ENCODE data around the gene IQGAP1. TPM values are rescaled to one million over a fixed set of nuclear protein-coding genes. Genes with fewer than 3 reads are reported as not detected.
A peak's percentile ranks its signal among the peaks of the same experiment; 100 is the strongest.

Gene IQGAP1
- total RNA-seq, 1 donor from 2014 or later, result 99.1 TPM

DNA sequence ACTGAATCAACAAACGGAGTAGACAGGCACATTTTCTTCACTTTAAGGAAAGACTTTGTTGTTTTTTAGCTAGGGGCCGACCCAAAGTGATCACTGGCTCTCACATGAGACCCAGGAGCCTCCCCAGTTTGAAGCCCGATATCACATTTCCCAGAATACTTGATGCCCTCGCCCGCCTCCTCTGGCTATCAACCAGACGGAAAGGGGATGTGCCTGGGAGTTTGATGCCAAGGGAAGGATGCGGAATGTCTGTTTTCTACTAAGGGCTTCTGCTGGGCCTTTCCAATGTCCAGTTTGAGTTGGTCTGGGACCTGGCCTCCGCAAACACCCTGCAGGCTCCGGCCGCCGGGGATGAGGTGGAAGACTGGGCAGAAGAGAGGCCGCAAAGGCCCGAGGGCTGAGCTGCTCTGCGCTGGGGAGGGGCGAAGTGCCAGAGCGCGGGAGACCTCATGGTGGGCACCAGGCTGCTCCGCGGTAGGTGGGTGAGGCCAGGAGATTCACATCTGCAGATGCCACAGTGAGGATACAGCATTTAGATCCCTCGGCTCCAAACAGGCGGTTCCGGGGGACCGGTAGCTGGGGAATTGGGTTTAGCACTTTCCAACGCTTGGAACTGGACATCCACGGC, 36.4 kb upstream of the IQGAP1 start:
- Histone ChIP-seq H3K4me3 (peak overlapping the region; percentile 59 to 94), H3K27me3 (no peaks in the 10 kb centered on the region), H3K36me3 (no peaks in the 10 kb centered on the region), H3K9me3 (no peaks in the 10 kb centered on the region), H3K4me1 (no peaks in the 10 kb centered on the region), H3K27ac (no peak overlapping the region)
- no peak for DNase-seq (ENCODE audit: low spot score in 2 of 2)
- TF ChIP-seq, protein P1, sequence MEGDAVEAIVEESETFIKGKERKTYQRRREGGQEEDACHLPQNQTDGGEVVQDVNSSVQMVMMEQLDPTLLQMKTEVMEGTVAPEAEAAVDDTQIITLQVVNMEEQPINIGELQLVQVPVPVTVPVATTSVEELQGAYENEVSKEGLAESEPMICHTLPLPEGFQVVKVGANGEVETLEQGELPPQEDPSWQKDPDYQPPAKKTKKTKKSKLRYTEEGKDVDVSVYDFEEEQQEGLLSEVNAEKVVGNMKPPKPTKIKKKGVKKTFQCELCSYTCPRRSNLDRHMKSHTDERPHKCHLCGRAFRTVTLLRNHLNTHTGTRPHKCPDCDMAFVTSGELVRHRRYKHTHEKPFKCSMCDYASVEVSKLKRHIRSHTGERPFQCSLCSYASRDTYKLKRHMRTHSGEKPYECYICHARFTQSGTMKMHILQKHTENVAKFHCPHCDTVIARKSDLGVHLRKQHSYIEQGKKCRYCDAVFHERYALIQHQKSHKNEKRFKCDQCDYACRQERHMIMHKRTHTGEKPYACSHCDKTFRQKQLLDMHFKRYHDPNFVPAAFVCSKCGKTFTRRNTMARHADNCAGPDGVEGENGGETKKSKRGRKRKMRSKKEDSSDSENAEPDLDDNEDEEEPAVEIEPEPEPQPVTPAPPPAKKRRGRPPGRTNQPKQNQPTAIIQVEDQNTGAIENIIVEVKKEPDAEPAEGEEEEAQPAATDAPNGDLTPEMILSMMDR (IDR thresholded peaks at IDR 0.05), result no peak
- intact Hi-C loops (cut with DNase I), result loop anchor here (1.0 to 5.0 kb wide), 3 partner anchors 31 to 51 kb away; partner anchors contain the start of gene IQGAP1

DNA sequence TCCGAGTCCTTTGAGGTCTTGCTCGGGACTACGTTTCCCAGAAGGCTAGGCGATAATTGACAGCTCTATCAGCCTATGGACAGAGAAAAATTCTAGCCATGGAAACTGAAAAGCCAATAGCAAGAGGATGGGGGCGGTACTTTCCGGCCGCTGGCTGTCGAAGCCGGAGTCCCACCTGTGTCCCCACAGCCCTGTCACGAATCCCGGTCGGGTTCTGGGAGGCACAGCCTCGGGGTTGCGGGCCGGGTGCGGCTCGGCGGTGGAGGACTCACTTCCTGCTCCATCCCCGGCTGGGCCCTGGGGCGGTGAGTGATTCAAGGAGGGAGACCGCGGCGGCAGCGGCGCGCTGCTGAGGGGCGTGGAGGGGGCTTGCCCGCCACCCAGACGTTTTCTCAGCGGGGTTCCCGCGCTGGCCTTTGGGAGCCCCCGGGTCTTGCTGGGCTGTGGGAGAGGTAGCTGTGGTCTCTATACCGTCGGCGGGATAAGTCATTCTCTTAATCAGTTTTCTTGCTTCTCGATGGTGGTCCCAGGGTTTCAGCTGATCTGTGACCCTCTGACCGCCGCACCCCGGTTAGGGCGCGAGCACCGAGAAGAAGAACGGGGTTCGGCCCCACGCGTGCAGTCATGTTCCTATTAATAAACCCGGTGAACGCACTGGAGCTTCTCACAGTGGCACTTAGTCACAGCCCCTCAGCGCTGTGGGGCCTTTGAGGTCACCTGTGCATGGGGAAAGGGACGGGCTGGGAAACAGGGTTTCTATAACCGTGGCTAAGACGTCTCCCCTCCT, 35.7 kb upstream of the IQGAP1 start, which contains the start of gene ZNF774:
Gene ZNF774, plus strand, starts transcription at position 178 of the 787 bp plus-strand sequence. CDS start 2,377 bp downstream, outside the sequence.
- H3K4me3 ChIP-seq, result peak within 1 kb of the TSS; percentile 59 to 94
- no peaks in the 10 kb centered on the region for H3K36me3 ChIP-seq
- H3K9me3 ChIP-seq, result no peaks in the 10 kb centered on the region
- peak within 1 kb of the TSS; percentile 45 to 87 for H3K27ac ChIP-seq
- DNase-seq (ENCODE audit: low spot score in 2 of 2), result peak; percentile 84 to 96
- intact Hi-C loops (cut with DNase I), result loop anchor here (1.0 to 5.0 kb wide), 3 partner anchors 31 to 50 kb away; partner anchors contain the start of gene IQGAP1
- H3K4me1 ChIP-seq, result no peaks in the 10 kb centered on the region
- H3K27me3 ChIP-seq, result no peaks in the 10 kb centered on the region
- TF ChIP-seq, protein P1 (IDR thresholded peaks at IDR 0.05), result no peak

DNA sequence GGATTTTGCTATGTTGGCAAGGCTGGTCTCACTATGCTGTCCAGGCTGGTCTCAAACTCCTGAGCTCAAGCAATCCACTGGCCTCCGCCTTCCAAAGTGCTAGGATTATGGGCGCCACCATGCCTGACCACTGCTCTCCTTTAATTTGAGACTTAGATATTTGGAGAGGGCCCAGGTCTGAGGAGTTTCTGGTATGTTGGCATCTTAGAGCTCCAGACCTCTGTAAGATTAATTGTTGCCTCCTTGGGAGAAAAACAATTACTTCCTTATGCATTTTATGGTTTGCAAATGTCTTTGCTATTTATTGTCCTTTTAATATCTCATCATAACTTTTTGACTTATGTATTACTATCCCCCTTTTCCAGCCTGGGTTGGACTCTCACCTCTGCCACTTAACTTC, 33.1 kb upstream of the IQGAP1 start:
- peaks cover under 1 to 5% of the 10 kb centered on the region in 2 donors for H3K36me3 ChIP-seq
- no peaks in the 10 kb centered on the region for H3K27me3 ChIP-seq
- H3K4me1 ChIP-seq, result no peaks in the 10 kb centered on the region
- no peaks in the 10 kb centered on the region for H3K9me3 ChIP-seq
- H3K4me3 ChIP-seq, result no peak overlapping the region
- intact Hi-C loops (cut with DNase I), result loop anchor here (5.0 kb wide), 1 partner anchor 47 kb away; no protein-coding TSS in a partner anchor
- no peak for DNase-seq (ENCODE audit: low spot score in 2 of 2)
- TF ChIP-seq, protein P1 (IDR thresholded peaks at IDR 0.05), result no peak
- no peak overlapping the region for H3K27ac ChIP-seq

DNA sequence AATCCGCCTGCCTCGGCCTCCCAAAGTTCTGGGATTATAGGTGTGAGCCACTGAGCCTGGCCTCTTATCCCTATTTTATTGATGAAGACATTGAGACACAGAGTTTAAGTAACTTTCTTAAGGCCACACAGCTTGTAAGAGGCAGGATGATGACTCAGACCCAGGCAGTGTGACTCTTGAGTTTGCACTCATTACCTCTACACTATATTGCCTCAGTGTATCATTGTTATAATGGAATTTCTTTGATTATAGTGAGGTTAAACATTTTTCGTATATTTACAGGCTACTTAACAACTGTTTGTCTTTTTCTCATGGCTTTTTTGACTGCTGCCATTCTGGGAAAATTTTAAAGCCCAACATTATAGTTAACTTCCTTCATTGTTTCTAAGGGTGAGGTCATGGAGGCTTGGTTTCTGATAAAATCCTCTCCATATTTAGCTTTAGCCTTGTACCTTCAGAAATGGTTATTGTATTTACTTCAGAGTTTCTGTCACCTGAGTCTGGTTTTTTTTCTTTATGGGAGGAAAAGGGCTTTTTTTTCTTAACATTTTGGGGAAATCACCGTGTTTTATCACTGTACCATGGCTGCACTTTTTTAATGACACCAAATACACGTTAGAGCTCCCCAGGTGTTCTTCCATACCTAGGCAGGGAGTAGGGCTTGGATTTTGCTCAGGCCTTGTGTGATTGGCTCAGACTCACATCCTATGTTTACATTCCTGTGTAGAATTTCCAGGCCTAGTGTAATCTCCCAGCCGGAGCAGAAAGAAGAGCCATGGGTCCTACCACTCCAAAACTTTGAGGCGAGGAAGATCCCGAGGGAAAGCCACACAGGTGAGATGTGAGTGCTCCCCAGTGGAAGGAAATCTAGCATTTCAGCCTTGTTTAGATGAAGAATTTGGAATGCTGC, 29.7 kb upstream of the IQGAP1 start:
- intact Hi-C loops (cut with DNase I), result no loop called here
- Histone ChIP-seq H3K9me3 (no peaks in the 10 kb centered on the region), H3K4me1 (peaks cover 4 to 15% of the 10 kb centered on the region in 2 donors), H3K4me3 (no peak overlapping the region), H3K27ac (no peak overlapping the region), H3K27me3 (no peaks in the 10 kb centered on the region), H3K36me3 (peaks cover 3 to 5% of the 10 kb centered on the region in 2 donors)
- TF ChIP-seq, protein P1 (IDR thresholded peaks at IDR 0.05), result no peak
- no peak for DNase-seq (ENCODE audit: low spot score in 2 of 2)

DNA sequence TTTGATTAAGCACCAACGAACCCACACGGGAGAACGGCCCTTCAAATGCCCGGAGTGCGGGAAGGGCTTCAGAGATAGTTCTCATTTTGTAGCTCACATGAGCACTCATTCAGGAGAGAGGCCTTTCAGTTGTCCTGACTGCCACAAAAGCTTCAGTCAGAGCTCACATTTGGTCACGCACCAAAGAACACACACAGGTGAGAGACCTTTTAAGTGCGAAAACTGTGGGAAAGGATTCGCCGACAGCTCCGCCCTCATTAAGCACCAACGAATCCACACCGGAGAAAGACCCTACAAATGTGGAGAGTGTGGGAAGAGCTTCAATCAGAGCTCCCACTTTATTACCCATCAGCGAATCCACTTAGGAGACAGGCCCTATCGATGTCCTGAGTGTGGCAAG, 27.3 kb upstream of the IQGAP1 start:
- TF ChIP-seq, protein P1 (IDR thresholded peaks at IDR 0.05), result no peak
- Histone ChIP-seq H3K27ac (no peak overlapping the region), H3K4me1 (peaks cover 4 to 23% of the 10 kb centered on the region in 2 donors), H3K36me3 (peaks cover 3 to 5% of the 10 kb centered on the region in 2 donors), H3K27me3 (no peaks in the 10 kb centered on the region), H3K9me3 (no peaks in the 10 kb centered on the region), H3K4me3 (no peak overlapping the region)
- no peak for DNase-seq (ENCODE audit: low spot score in 2 of 2)
- intact Hi-C loops (cut with DNase I), result no loop called here

All from ascending aorta (tissue), 2 donors.